ENCODE results near the gene SHH.
"Not testable (repeated sequence)": the region's sequence is repeated elsewhere in the genome, so short reads cannot be mapped to it uniquely, and the experiment has no call there.

Gene SHH

GRCh38 chr7:155840262-155840885 lies 28.1 kb upstream of the SHH start:
- Histone ChIP-seq H3K4me2 (ENCODE audit: low read length) (no peak overlapping the region), H3K36me3 (ENCODE audit: control insufficient read depth, low read length) (no peaks in the 10 kb centered on the region), H3K27me3 (ENCODE audit: control insufficient read depth, low read length) (no peaks in the 10 kb centered on the region), H3K9me3 (ENCODE audit: control insufficient read depth, insufficient read depth, low read length) (no peaks in the 10 kb centered on the region), H3K4me1 (ENCODE audit: control insufficient read depth, low read length) (no peaks in the 10 kb centered on the region), H3K4me3 (ENCODE audit: low read length) (no peak overlapping the region), H3F3A (ENCODE audit: control insufficient read depth, insufficient read depth) (no peaks in the 10 kb centered on the region), H3K79me2 (ENCODE audit: control insufficient read depth, low read length) (no peaks in the 10 kb centered on the region), H3K9me2 (replicated peaks; ENCODE audit: control insufficient read depth, low read length) (no peaks in the 10 kb centered on the region), H4K20me1 (ENCODE audit: control insufficient read depth, insufficient read depth, low read depth, low read length) (no peaks in the 10 kb centered on the region), H3K27ac (ENCODE audit: low read depth, low read length) (no peak overlapping the region)
- no peak for TF ChIP-seq CTCF (IDR thresholded peaks at IDR 0.05; ENCODE audit: low read depth, low read length, poor library complexity, severe bottlenecking)
- TF ChIP-seq EZH2phosphoT487 (IDR thresholded peaks at IDR 0.05; ENCODE audit: borderline replicate concordance, low read length), result no peak

GRCh38 chr7:155839461-155839860 lies 27.2 kb upstream of the SHH start:
- Histone ChIP-seq H3K9me3 (ENCODE audit: control insufficient read depth, insufficient read depth, low read length) (no peaks in the 10 kb centered on the region), H3F3A (ENCODE audit: control insufficient read depth, insufficient read depth) (no peaks in the 10 kb centered on the region), H3K9me2 (replicated peaks; ENCODE audit: control insufficient read depth, low read length) (no peaks in the 10 kb centered on the region), H3K36me3 (ENCODE audit: control insufficient read depth, low read length) (no peaks in the 10 kb centered on the region), H3K4me1 (ENCODE audit: control insufficient read depth, low read length) (no peaks in the 10 kb centered on the region), H4K20me1 (ENCODE audit: control insufficient read depth, insufficient read depth, low read depth, low read length) (no peaks in the 10 kb centered on the region), H3K27ac (ENCODE audit: low read depth, low read length) (no peak overlapping the region), H3K27me3 (ENCODE audit: control insufficient read depth, low read length) (no peaks in the 10 kb centered on the region), H3K4me3 (ENCODE audit: low read length) (no peak overlapping the region), H3K4me2 (ENCODE audit: low read length) (no peak overlapping the region), H3K79me2 (ENCODE audit: control insufficient read depth, low read length) (no peaks in the 10 kb centered on the region)
- TF ChIP-seq EZH2phosphoT487 (IDR thresholded peaks at IDR 0.05; ENCODE audit: borderline replicate concordance, low read length) (no peak), CTCF (IDR thresholded peaks at IDR 0.05; ENCODE audit: low read depth, low read length, poor library complexity, severe bottlenecking) (no peak)

- H3K9me3 ChIP-seq (ENCODE audit: control insufficient read depth, insufficient read depth, low read length); H3K27ac ChIP-seq (ENCODE audit: low read depth, low read length); H3K79me2 ChIP-seq (ENCODE audit: control insufficient read depth, low read length); H3K36me3 ChIP-seq (ENCODE audit: control insufficient read depth, low read length); H3K4me2 ChIP-seq (ENCODE audit: low read length); H3K4me1 ChIP-seq (ENCODE audit: control insufficient read depth, low read length); H3K4me3 ChIP-seq (ENCODE audit: low read length); H3K9me2 ChIP-seq (replicated peaks; ENCODE audit: control insufficient read depth, low read length); H4K20me1 ChIP-seq (ENCODE audit: control insufficient read depth, insufficient read depth, low read depth, low read length); H3F3A ChIP-seq (ENCODE audit: control insufficient read depth, insufficient read depth); H3K27me3 ChIP-seq (ENCODE audit: control insufficient read depth, low read length): not testable (repeated sequence)
These were observed 26.0 kb upstream of the SHH start for GRCh38 chr7:155838312-155838711.

GRCh38 chr7:155837126-155837479 lies 24.8 kb upstream of the SHH start:
- H3K4me3 ChIP-seq (ENCODE audit: low read length), result no peak overlapping the region
- H3F3A ChIP-seq (ENCODE audit: control insufficient read depth, insufficient read depth), result no peaks in the 10 kb centered on the region
- no peaks in the 10 kb centered on the region for H3K27me3 ChIP-seq (ENCODE audit: control insufficient read depth, low read length)
- no peaks in the 10 kb centered on the region for H3K36me3 ChIP-seq (ENCODE audit: control insufficient read depth, low read length)
- H3K27ac ChIP-seq (ENCODE audit: low read depth, low read length), result no peak overlapping the region
- H3K4me1 ChIP-seq (ENCODE audit: control insufficient read depth, low read length), result no peaks in the 10 kb centered on the region
- H4K20me1 ChIP-seq (ENCODE audit: control insufficient read depth, insufficient read depth, low read depth, low read length), result no peaks in the 10 kb centered on the region
- H3K9me3 ChIP-seq (ENCODE audit: control insufficient read depth, insufficient read depth, low read length), result no peaks in the 10 kb centered on the region
- no peaks in the 10 kb centered on the region for H3K79me2 ChIP-seq (ENCODE audit: control insufficient read depth, low read length)
- no peak for TF ChIP-seq EZH2phosphoT487 (IDR thresholded peaks at IDR 0.05; ENCODE audit: borderline replicate concordance, low read length)
- TF ChIP-seq CTCF (IDR thresholded peaks at IDR 0.05; ENCODE audit: low read depth, low read length, poor library complexity, severe bottlenecking), result no peak
- H3K9me2 ChIP-seq (replicated peaks; ENCODE audit: control insufficient read depth, low read length), result no peaks in the 10 kb centered on the region
- H3K4me2 ChIP-seq (ENCODE audit: low read length), result no peak overlapping the region
